HepG2 (cell line): ENCODE results near the gene VEZF1. TPM values are rescaled to one million over a fixed set of nuclear protein-coding genes. Genes with fewer than 3 reads are reported as not detected.
A peak's percentile ranks its signal among the peaks of the same experiment; 100 is the strongest.

Experiments used
- AGO2 ChIP-seq: fragments of 200-400 bp; formaldehyde crosslinking; optimal IDR thresholded peaks from 2 replicates; pipeline ENCODE3; 2017; ENCODE audit warnings: mild to moderate bottlenecking, low read depth, low read length, moderate library complexity
- AKAP8 ChIP-seq: sonication (generic); formaldehyde crosslinking; IDR thresholded peaks from 2 replicates; pipeline ENCODE4 v1.5.1; 2020; ENCODE audit warnings: mild to moderate bottlenecking, missing genetic modification reagents
- ATF3 ChIP-seq: sonication (generic); formaldehyde crosslinking; IDR thresholded peaks from 2 replicates; pipeline ENCODE4 v1.4.0; 2020; ENCODE audit warnings: missing genetic modification reagents
- HOMEZ ChIP-seq: IDR thresholded peaks from 2 replicates; pipeline ENCODE4 v1.6.1; 2016; ENCODE audit warnings: low read depth
- MXD4 ChIP-seq: IDR thresholded peaks from 2 replicates; pipeline ENCODE4 v1.6.1; 2016; ENCODE audit warnings: mild to moderate bottlenecking, missing biosample characterization, missing genetic modification reagents
- NR3C1 ChIP-seq: sonication (generic); formaldehyde crosslinking; IDR thresholded peaks from 2 replicates; pipeline ENCODE4 v1.4.0; 2020; ENCODE audit warnings: missing genetic modification reagents
- ZNF121 ChIP-seq: sonication (generic); formaldehyde crosslinking; IDR thresholded peaks from 2 replicates; pipeline ENCODE4 v1.5.0; 2020; ENCODE audit warnings: mild to moderate bottlenecking, missing genetic modification reagents
- ZNF550 ChIP-seq: sonication (generic); formaldehyde crosslinking; IDR thresholded peaks from 2 replicates; pipeline ENCODE4 v1.4.0; 2020; ENCODE audit warnings: mild to moderate bottlenecking, missing genetic modification reagents, borderline replicate concordance
- ZNF580 ChIP-seq: IDR thresholded peaks from 2 replicates; pipeline ENCODE4 v1.6.1; 2016; ENCODE audit warnings: low read depth, borderline replicate concordance
- ZSCAN20 ChIP-seq: sonication (generic); formaldehyde crosslinking; IDR thresholded peaks from 2 replicates; pipeline ENCODE4 v1.4.0; 2020; ENCODE audit warnings: missing genetic modification reagents, mild to moderate bottlenecking, borderline replicate concordance
- ZSCAN22 ChIP-seq: sonication (generic); formaldehyde crosslinking; IDR thresholded peaks from 2 replicates; pipeline ENCODE4 v1.4.0; 2020; ENCODE audit warnings: mild to moderate bottlenecking, missing genetic modification reagents
- polyA plus RNA-seq, 8 experiments: library from polyadenylated mRNA; depleted of rRNA in 3 of 8; stranded (reverse) in 7 of 8; unstranded in 1 of 8; fragments of >200 nt; fragmentation: Illumina TruSeq in 4 of 8; extraction: Trizol in 4 of 8; gene quantifications; 2 replicates each; pipeline versions ENCODE4 v1.2.1 to v1.2.3, GENCODE V29; 2011 to 2016; ENCODE audit warnings: low read depth in 4 of 8, missing spikeins in 1 of 8, mixed read lengths in 1 of 8; ENCODE audit not compliant: insufficient read depth in 1 of 8
- total RNA-seq, 5 experiments: library from RNA; depleted of rRNA; stranded (reverse); fragments of >200 nt; fragmentation: Illumina TruSeq; extraction: Trizol; gene quantifications; 2 replicates each; pipeline ENCODE4 v1.2.3, GENCODE V29; 2016; ENCODE audit warnings: low read depth in 1 of 5
- TF ChIP-seq, protein P1 (sequence below), 2 experiments: fragments of 450-650 bp in 1 of 2; sonication (generic) in 1 of 2; formaldehyde crosslinking in 1 of 2; IDR thresholded peaks; 2 replicates each; pipeline versions ENCODE4 v1.6.1 to v1.8.0; 2016 to 2022; ENCODE audit warnings: antibody characterized with exemption in 1 of 2, mild to moderate bottlenecking in 1 of 2, missing genetic modification reagents in 1 of 2
- TF ChIP-seq, protein P2 (sequence below): sonication (generic); formaldehyde crosslinking; IDR thresholded peaks from 2 replicates; pipeline ENCODE4 v1.5.0; 2020; ENCODE audit warnings: mild to moderate bottlenecking, low read depth, missing genetic modification reagents, borderline replicate concordance

VEZF1 gene
- total and polyA plus RNA-seq, 2 of the 13 experiments (the other 11 are each of a cell fraction or from before 2014, with no cell fraction given) = 45.9 to 49.7 TPM

DNA sequence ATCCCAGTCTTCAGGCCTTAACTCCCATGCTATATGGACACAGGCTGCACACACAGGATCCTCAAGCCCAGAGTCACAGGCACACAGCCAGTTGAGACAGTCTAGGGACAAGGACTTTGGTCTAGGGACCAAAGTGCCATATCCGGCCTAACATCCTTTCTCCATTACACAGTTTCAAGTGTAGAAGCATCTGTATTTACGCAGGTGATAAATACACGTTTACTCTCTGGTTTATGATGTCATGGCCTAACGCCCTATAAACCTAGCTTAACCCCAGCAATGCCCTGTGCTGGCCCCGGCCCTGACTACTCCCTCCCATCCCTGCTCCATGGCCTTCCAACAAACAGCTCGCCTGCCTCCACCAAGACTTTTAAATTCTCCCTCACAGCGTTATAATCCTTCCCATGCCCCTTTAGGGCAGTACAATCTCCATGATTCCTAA lies 50.0 kb downstream of the VEZF1 start (continued):
- TF ChIP-seq, protein P1, sequence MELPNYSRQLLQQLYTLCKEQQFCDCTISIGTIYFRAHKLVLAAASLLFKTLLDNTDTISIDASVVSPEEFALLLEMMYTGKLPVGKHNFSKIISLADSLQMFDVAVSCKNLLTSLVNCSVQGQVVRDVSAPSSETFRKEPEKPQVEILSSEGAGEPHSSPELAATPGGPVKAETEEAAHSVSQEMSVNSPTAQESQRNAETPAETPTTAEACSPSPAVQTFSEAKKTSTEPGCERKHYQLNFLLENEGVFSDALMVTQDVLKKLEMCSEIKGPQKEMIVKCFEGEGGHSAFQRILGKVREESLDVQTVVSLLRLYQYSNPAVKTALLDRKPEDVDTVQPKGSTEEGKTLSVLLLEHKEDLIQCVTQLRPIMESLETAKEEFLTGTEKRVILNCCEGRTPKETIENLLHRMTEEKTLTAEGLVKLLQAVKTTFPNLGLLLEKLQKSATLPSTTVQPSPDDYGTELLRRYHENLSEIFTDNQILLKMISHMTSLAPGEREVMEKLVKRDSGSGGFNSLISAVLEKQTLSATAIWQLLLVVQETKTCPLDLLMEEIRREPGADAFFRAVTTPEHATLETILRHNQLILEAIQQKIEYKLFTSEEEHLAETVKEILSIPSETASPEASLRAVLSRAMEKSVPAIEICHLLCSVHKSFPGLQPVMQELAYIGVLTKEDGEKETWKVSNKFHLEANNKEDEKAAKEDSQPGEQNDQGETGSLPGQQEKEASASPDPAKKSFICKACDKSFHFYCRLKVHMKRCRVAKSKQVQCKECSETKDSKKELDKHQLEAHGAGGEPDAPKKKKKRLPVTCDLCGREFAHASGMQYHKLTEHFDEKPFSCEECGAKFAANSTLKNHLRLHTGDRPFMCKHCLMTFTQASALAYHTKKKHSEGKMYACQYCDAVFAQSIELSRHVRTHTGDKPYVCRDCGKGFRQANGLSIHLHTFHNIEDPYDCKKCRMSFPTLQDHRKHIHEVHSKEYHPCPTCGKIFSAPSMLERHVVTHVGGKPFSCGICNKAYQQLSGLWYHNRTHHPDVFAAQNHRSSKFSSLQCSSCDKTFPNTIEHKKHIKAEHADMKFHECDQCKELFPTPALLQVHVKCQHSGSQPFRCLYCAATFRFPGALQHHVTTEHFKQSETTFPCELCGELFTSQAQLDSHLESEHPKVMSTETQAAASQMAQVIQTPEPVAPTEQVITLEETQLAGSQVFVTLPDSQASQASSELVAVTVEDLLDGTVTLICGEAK (IDR thresholded peaks at IDR 0.05) = no peak
- TF ChIP-seq, protein P1 (CRISPR knock-in tag; IDR thresholded peaks at IDR 0.05) = no peak
- TF ChIP-seq ZSCAN22 (CRISPR knock-in tag) (no peak), MXD4 (CRISPR knock-in tag) (no peak), ZSCAN20 (no peak), ZNF580 (CRISPR knock-in tag) (peak; percentile 68; the same call in 1 of the 2 replicates), HOMEZ (peak; percentile 90; the same call in 1 of the 2 replicates), ZNF121 (no peak), AGO2 (no peak), AKAP8 (CRISPR knock-in tag) (peak; percentile 81; the same call in 1 of the 2 replicates), ZNF550 (CRISPR knock-in tag) (no peak), NR3C1 (CRISPR knock-in tag) (no peak), ATF3 (peak; percentile 56; the same call in 1 of the 2 replicates)
- TF ChIP-seq, protein P2, sequence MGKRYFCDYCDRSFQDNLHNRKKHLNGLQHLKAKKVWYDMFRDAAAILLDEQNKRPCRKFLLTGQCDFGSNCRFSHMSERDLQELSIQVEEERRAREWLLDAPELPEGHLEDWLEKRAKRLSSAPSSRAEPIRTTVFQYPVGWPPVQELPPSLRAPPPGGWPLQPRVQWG = no peak
